ENCODE results near the gene TBC1D10B. TPM values are rescaled to one million over a fixed set of nuclear protein-coding genes. Genes with fewer than 3 reads are reported as not detected.

Gene TBC1D10B
- total and polyA plus RNA-seq, 2 of the 8 experiments (the other 6 are each of a cell fraction or from before 2014, with no cell fraction given): 15.4 to 28.6 TPM

- no peak for TF ChIP-seq JUN (IDR thresholded peaks at IDR 0.05; ENCODE audit: low read depth, low read length)
- TF ChIP-seq POLR2AphosphoS5 (IDR thresholded peaks at IDR 0.05; ENCODE audit: low read depth, low read length): no peak; the same call in none of the 2 replicates
- TF ChIP-seq NRF1 (IDR thresholded peaks at IDR 0.05; ENCODE audit: low read depth, low read length): 0 out of 2 replicates have a peak, but pooled peaks have one; percentile 1
- TF ChIP-seq ZNF274 (IDR thresholded peaks at IDR 0.05; ENCODE audit: borderline replicate concordance, extremely low read depth, low read length): no peak
- no peak for TF ChIP-seq TEAD4 (IDR thresholded peaks at IDR 0.05; ENCODE audit: low read depth, low read length)
- TF ChIP-seq BRCA1 (IDR thresholded peaks at IDR 0.05; ENCODE audit: low read depth, low read length): no peak
- TF ChIP-seq SP1 (IDR thresholded peaks at IDR 0.05; ENCODE audit: low read depth, low read length): peak; percentile 64
- TF ChIP-seq E2F6 (IDR thresholded peaks at IDR 0.05): no peak
- no peak for TF ChIP-seq TAF7 (optimal IDR thresholded peaks at IDR 0.05; ENCODE audit: borderline replicate concordance, low read depth, low read length)
- no peak for TF ChIP-seq RNF2 (IDR thresholded peaks at IDR 0.05; ENCODE audit: borderline replicate concordance, low read depth, low read length, missing control alignments, poor library complexity, severe bottlenecking)
- TF ChIP-seq KDM4A (IDR thresholded peaks at IDR 0.05; ENCODE audit: low read depth, low read length, severe bottlenecking): peak; percentile 73
- no peak for TF ChIP-seq SRF (IDR thresholded peaks at IDR 0.05; ENCODE audit: low read depth, low read length)
- no peak for TF ChIP-seq SP4 (IDR thresholded peaks at IDR 0.05; ENCODE audit: low read length)
- TF ChIP-seq SAP30 (IDR thresholded peaks at IDR 0.05; ENCODE audit: insufficient read depth, insufficient replicate concordance, low read length): no peak
- TF ChIP-seq HDAC2 (IDR thresholded peaks at IDR 0.05; ENCODE audit: borderline replicate concordance in 1 of 2, low read depth in 2 of 2, low read length in 2 of 2): no peak; a peak in 2 of 4 replicates
- TF ChIP-seq MAX (IDR thresholded peaks at IDR 0.05): peak; percentile 84
- TF ChIP-seq CEBPB (IDR thresholded peaks at IDR 0.05; ENCODE audit: low read depth, low read length): no peak
- no peak for TF ChIP-seq FOSL1 (IDR thresholded peaks at IDR 0.05; ENCODE audit: insufficient read depth, low read depth, low read length)
- peak; percentile 19 for TF ChIP-seq ASH2L (IDR thresholded peaks at IDR 0.05; ENCODE audit: low read length)
- TF ChIP-seq EZH2 (IDR thresholded peaks at IDR 0.05; ENCODE audit: low read depth, low read length, severe bottlenecking): no peak
- no peak for TF ChIP-seq RXRA (IDR thresholded peaks at IDR 0.05; ENCODE audit: insufficient read depth, low read depth, low read length)
- no peak for TF ChIP-seq BCL11A (IDR thresholded peaks at IDR 0.05; ENCODE audit: low read depth in 2 of 2, low read length in 2 of 2)
- no peak for TF ChIP-seq KDM5A (IDR thresholded peaks at IDR 0.05; ENCODE audit: low read length)
These were observed 25.1 kb upstream of the TBC1D10B start, which contains the start of gene ZNF48 (continued) for GRCh38 chr16:30395155-30395991.
